GM10266 (cell line): ENCODE data around the gene EEFSEC.

ENCODE experiments used
- DNase-seq: peaks from one replicate; pipeline ENCODE4 v3.0.0; 2012; ENCODE audit errors: extremely low spot score
- CTCF ChIP-seq: IDR thresholded peaks from 2 replicates; pipeline ENCODE4 v1.5.1; 2012; ENCODE audit warnings: mild to moderate bottlenecking, low read depth; ENCODE audit not compliant: control insufficient read depth, insufficient read depth; ENCODE audit errors: missing control alignments

The EEFSEC gene

GRCh38 chr3:128427872-128428822 lies 274.9 kb downstream of the EEFSEC start:
- no peak for TF ChIP-seq CTCF

GRCh38 chr3:128429275-128429674 lies 276.0 kb downstream of the EEFSEC start:
- no peak for DNase-seq
- no peak for TF ChIP-seq CTCF

More at GRCh38 chr3:128427872-128428822, 274.9 kb downstream of the EEFSEC start:
- no peak for DNase-seq

GRCh38 chr3:128429751-128430150 lies 276.5 kb downstream of the EEFSEC start:
- no peak for TF ChIP-seq CTCF
- DNase-seq, result no peak

GRCh38 chr3:128430301-128430700 lies 277.0 kb downstream of the EEFSEC start:
- TF ChIP-seq CTCF, result no peak
- no peak for DNase-seq

- no peak for TF ChIP-seq CTCF
- DNase-seq, result no peak
Measured at GRCh38 chr3:128430731-128431130, 277.4 kb downstream of the EEFSEC start.

GRCh38 chr3:128431803-128432300 lies 278.6 kb downstream of the EEFSEC start:
- DNase-seq, result no peak
- no peak for TF ChIP-seq CTCF
